ENCODE data around the gene ACSL1. TPM values are rescaled to one million over a fixed set of nuclear protein-coding genes. Genes with fewer than 3 reads are reported as not detected.

Gene ACSL1
- total RNA-seq, 1 experiment from 2014 or later: 12.5 TPM

DNA sequence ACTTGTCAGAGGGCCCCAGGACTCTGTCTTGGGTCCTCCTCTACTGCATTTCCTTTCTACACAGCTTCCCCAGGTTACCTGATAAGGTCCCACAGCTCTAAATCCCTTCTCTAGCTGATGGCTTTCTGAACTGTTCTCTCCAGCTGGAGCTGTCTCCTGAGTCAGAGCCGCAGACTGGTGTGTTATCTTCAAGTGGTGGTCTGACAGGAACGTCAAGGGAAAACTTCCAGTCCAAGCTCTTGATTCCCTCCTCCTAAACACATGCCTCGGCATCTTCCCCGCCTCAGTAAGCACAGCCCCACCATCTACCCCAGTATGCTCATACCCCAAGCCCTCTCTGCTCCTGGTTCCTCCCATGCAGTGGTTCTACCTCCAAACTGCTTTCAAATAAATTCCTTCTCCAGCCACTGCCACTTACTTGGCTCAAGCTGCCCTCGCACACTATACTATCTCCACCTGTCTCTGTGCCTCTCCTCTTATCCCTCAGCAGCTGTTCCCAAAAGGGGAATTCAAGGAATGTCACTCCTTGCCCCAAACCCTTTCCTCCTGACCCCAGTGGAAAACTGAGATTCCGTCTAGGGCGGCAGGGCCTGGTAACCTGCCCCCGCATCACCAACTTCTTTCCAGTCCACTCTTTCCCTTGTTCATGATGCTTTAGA is 74.7 kb downstream of the ACSL1 start:
- Histone ChIP-seq H3K9me3 (ENCODE audit: control insufficient read depth in 1 of 2, insufficient read depth in 1 of 2, low read depth in 1 of 2, low read length in 2 of 2) (no peaks in the 10 kb centered on the region), H3K9me2 (ENCODE audit: insufficient read depth) (no peaks in the 10 kb centered on the region), H3K9ac (ENCODE audit: low read length) (no peak overlapping the region), H3K79me2 (ENCODE audit: insufficient read depth, low read length) (no peaks in the 10 kb centered on the region), H3K36me3 (ENCODE audit: control insufficient read depth in 1 of 2, insufficient read depth in 2 of 2, low read length in 2 of 2) (no peaks in the 10 kb centered on the region), H2AFZ (ENCODE audit: low read depth, low read length, poor library complexity, severe bottlenecking) (no peak overlapping the region), H3K4me2 (ENCODE audit: low read length) (no peak overlapping the region), H3K27ac (ENCODE audit: low read depth, low read length) (no peak overlapping the region), H3K4me3 (replicated peaks in 1 of 2; ENCODE audit: low read depth in 1 of 2, low read length in 2 of 2) (no peak overlapping the region), H4K20me1 (ENCODE audit: insufficient read depth) (no peaks in the 10 kb centered on the region), H3K4me1 (ENCODE audit: control insufficient read depth in 1 of 2, insufficient read depth in 2 of 2, low read length in 2 of 2) (peaks cover 0 to 7% of the 10 kb centered on the region in 2 experiments; a peak in 1 of 4 replicates), H3K27me3 (ENCODE audit: insufficient read depth, low read length) (no peaks in the 10 kb centered on the region)
- ChIA-PET RAD21 (ENCODE audit: low non-redundant PET in 1 of 2, low total read pairs in 2 of 2, uncharacterized antibody in 2 of 2, unreplicated experiment in 2 of 2) (no interaction called here), POLR2A (no interaction called here), CTCF (no interaction called here)
- no peak for ATAC-seq
- intact Hi-C loops (cut with micrococcal nuclease): no loop called here
- no TSS peak for BruUV-seq (replicated peaks)
- TF ChIP-seq POLR2AphosphoS5 (IDR thresholded peaks at IDR 0.05; ENCODE audit: low read depth, low read length): no peak
- TF ChIP-seq SRF (IDR thresholded peaks at IDR 0.05; ENCODE audit: low read depth): no peak
- no peak for TF ChIP-seq ZNF274 (IDR thresholded peaks at IDR 0.05; ENCODE audit: low read depth, low read length)
- no peak for TF ChIP-seq ZBTB33 (IDR thresholded peaks at IDR 0.05; ENCODE audit: extremely low read depth, insufficient replicate concordance, low read length)
- no peak for TF ChIP-seq POLR2A (IDR thresholded peaks at IDR 0.05; ENCODE audit: borderline replicate concordance, extremely low read depth, insufficient read depth, insufficient read length)
- DNase-seq (ENCODE audit: low read depth, low spot score): no peak

- ChIA-PET RAD21 (ENCODE audit: low non-redundant PET in 1 of 2, low total read pairs in 2 of 2, uncharacterized antibody in 2 of 2, unreplicated experiment in 2 of 2) (no interaction called here), CTCF (no interaction called here), POLR2A (no interaction called here)
- no TSS peak for BruUV-seq (replicated peaks)
- Histone ChIP-seq H3K79me2 (ENCODE audit: insufficient read depth, low read length) (no peaks in the 10 kb centered on the region), H3K9me2 (ENCODE audit: insufficient read depth) (no peaks in the 10 kb centered on the region), H3K27me3 (ENCODE audit: insufficient read depth, low read length) (no peaks in the 10 kb centered on the region), H3K4me1 (ENCODE audit: control insufficient read depth in 1 of 2, insufficient read depth in 2 of 2, low read length in 2 of 2) (peaks cover 0 to 9% of the 10 kb centered on the region in 2 experiments; a peak in 1 of 4 replicates), H3K4me3 (replicated peaks in 1 of 2; ENCODE audit: low read depth in 1 of 2, low read length in 2 of 2) (no peak overlapping the region), H3K9ac (ENCODE audit: low read length) (no peak overlapping the region), H3K36me3 (ENCODE audit: control insufficient read depth in 1 of 2, insufficient read depth in 2 of 2, low read length in 2 of 2) (no peaks in the 10 kb centered on the region), H3K9me3 (ENCODE audit: control insufficient read depth in 1 of 2, insufficient read depth in 1 of 2, low read depth in 1 of 2, low read length in 2 of 2) (no peaks in the 10 kb centered on the region), H3K27ac (ENCODE audit: low read depth, low read length) (no peak overlapping the region), H4K20me1 (ENCODE audit: insufficient read depth) (no peaks in the 10 kb centered on the region), H3K4me2 (ENCODE audit: low read length) (no peak overlapping the region), H2AFZ (ENCODE audit: low read depth, low read length, poor library complexity, severe bottlenecking) (no peak overlapping the region)
- ATAC-seq: no peak
- intact Hi-C loops (cut with micrococcal nuclease): loop anchor here (5.0 kb wide), 3 partner anchors 349 to 1289 kb away; no protein-coding TSS in a partner anchor
- no peak for DNase-seq (ENCODE audit: low read depth, low spot score)
- TF ChIP-seq CBX3 (IDR thresholded peaks at IDR 0.05; ENCODE audit: low read depth) (no peak), ZNF274 (IDR thresholded peaks at IDR 0.05; ENCODE audit: low read depth, low read length) (no peak), ZBTB33 (IDR thresholded peaks at IDR 0.05; ENCODE audit: extremely low read depth, insufficient replicate concordance, low read length) (no peak), EZH2phosphoT487 (IDR thresholded peaks at IDR 0.05; ENCODE audit: borderline replicate concordance) (no peak), SIN3A (IDR thresholded peaks at IDR 0.05; ENCODE audit: low read depth) (no peak), TCF7L2 (IDR thresholded peaks at IDR 0.05; ENCODE audit: borderline replicate concordance, extremely low read depth, insufficient read depth, insufficient read length) (no peak), FOSL1 (IDR thresholded peaks at IDR 0.05; ENCODE audit: low read depth) (no peak)
- TF ChIP-seq, protein P1, sequence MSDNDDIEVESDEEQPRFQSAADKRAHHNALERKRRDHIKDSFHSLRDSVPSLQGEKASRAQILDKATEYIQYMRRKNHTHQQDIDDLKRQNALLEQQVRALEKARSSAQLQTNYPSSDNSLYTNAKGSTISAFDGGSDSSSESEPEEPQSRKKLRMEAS (IDR thresholded peaks at IDR 0.05): no peak
Measured at GRCh38 chr4:184748251-184748652, 77.5 kb downstream of the ACSL1 start.
